Measurements from ENCODE around the gene MYO5A. TPM values are rescaled to one million over a fixed set of nuclear protein-coding genes. Genes with fewer than 3 reads are reported as not detected.
A peak's percentile ranks its signal among the peaks of the same experiment; 100 is the strongest.
"Not testable (repeated sequence)": the region's sequence is repeated elsewhere in the genome, so short reads cannot be mapped to it uniquely, and the experiment has no call there.

Gene MYO5A
- total RNA-seq = 10 to 100 TPM; 24.8 to 76.5 (median 35.5) TPM

- WGBS, 2 donors = 0% methylated on average over 9 of the region's 103 CpGs; no CpG with 5 or more reads in 1 of the 2 donors
- peak; percentile 87 to 96 for ATAC-seq (ENCODE audit: low FRiP score in 2 of 2)
- H3K4me3 ChIP-seq = peak within 1 kb of the TSS; percentile 79 to 83 (median 81)
These were observed at the start of gene MYO5A for GRCh38 chr15:52528564-52529340. MYO5A (minus strand) TSS chr15:52528880; CDS start chr15:52528806, 74 bp downstream.

DNA sequence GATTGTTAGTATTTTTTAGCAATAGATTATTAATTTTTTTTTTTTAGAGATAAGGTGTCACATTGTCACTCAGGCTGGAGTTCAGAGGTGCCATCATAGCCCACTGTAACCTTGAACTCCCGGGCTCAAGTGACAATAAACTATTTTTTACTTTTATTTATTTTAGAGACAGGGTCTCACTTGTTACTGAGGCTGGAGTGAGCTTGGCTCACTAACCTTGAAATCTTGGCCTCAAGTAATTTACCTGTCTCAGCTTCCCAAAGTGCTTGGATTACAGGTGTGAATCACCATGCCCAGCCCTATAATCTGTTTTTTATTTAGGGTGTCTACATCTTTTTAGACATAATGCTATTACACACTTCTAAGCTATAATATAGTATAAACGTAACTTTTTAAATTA lies 48.0 kb upstream of the MYO5A start:
- ATAC-seq (ENCODE audit: low FRiP score in 2 of 2) = no peak
- Histone ChIP-seq H3K27ac (no peak overlapping the region), H3K36me3 (peaks cover 0 to 10% (median under 1%) of the 10 kb centered on the region in 4 donors), H3K4me1 (no peaks in the 10 kb centered on the region), H3K9me3 (no peaks in the 10 kb centered on the region), H3K27me3 (no peaks in the 10 kb centered on the region), H3K4me3 (no peak overlapping the region)
- DNase-seq = no peak
- 94 to 97% methylated on average over 2 of the region's 2 CpGs for WGBS, 2 donors
- TF ChIP-seq, protein P1, sequence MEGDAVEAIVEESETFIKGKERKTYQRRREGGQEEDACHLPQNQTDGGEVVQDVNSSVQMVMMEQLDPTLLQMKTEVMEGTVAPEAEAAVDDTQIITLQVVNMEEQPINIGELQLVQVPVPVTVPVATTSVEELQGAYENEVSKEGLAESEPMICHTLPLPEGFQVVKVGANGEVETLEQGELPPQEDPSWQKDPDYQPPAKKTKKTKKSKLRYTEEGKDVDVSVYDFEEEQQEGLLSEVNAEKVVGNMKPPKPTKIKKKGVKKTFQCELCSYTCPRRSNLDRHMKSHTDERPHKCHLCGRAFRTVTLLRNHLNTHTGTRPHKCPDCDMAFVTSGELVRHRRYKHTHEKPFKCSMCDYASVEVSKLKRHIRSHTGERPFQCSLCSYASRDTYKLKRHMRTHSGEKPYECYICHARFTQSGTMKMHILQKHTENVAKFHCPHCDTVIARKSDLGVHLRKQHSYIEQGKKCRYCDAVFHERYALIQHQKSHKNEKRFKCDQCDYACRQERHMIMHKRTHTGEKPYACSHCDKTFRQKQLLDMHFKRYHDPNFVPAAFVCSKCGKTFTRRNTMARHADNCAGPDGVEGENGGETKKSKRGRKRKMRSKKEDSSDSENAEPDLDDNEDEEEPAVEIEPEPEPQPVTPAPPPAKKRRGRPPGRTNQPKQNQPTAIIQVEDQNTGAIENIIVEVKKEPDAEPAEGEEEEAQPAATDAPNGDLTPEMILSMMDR (IDR thresholded peaks at IDR 0.05) = no peak
- TF ChIP-seq POLR2A (IDR thresholded peaks at IDR 0.05) (no peak), POLR2AphosphoS5 (IDR thresholded peaks at IDR 0.05) (no peak), EP300 (IDR thresholded peaks at IDR 0.05) (no peak)

More at GRCh38 chr15:52528564-52529340, at the start of gene MYO5A:
- no peak for TF ChIP-seq EP300 (IDR thresholded peaks at IDR 0.05)
- TF ChIP-seq, protein P1 (IDR thresholded peaks at IDR 0.05) = peak in 5 of 6 experiments; percentile 21 to 42 (median 35)
- TF ChIP-seq POLR2A (IDR thresholded peaks at IDR 0.05) = peak in 2 of 4 donors; percentile 6 to 76
- H3K27me3 ChIP-seq = no peaks in the 10 kb centered on the region
- H3K4me1 ChIP-seq = peaks cover 0 to 24% (median 11%) of the 10 kb centered on the region in 4 donors
- H3K36me3 ChIP-seq = no peaks in the 10 kb centered on the region
- peak; percentile 74 to 95 for DNase-seq
- H3K9me3 ChIP-seq = no peaks in the 10 kb centered on the region
- H3K27ac ChIP-seq = peak within 1 kb of the TSS; percentile 73 to 92 (median 80)

DNA sequence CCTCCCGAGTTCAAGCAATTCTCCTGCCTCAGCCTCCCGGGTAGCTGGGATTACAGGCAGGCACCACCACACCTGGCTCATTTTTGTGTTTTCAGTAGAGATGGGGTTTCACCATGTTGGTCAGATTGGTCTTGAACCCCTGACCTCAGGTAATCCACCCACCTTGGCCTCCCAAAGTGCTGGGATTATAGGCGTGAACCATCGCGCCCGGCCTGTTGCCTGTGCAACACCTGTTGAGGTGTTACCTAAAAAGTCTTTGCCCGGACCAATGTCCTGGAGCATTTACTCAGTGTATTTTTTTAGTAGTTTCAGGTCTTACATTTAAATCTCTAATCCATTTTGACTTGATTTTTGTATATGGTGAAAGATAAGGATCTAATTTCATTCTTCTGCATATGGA lies 46.9 kb upstream of the MYO5A start:
- not testable (repeated sequence) for H3K36me3 ChIP-seq; H3K4me1 ChIP-seq; H3K27ac ChIP-seq; ATAC-seq (ENCODE audit: low FRiP score in 2 of 2); DNase-seq; H3K4me3 ChIP-seq; H3K27me3 ChIP-seq; H3K9me3 ChIP-seq
- 90 to 98% methylated on average over 7 of the region's 7 CpGs for WGBS, 2 donors

DNA sequence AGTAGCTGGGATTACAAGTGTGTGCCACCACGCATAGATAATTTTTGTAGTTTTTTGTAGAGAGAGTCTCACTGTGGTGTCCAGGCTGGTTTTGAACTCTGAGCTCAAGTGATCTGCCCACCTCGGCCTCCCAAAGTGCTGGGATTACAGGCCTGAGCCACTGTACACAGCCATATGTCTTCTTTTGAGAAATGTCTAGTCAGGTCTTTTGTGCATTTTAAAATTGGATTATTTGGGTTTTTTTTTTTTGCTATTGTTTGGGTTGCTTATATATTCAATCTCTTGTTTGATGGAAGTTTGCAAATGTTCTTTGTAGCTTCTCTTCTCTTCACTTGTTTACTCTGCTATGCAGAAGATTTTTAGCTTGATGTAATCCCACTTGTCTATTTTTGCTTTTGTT lies 46.4 kb upstream of the MYO5A start:
- no peak for ATAC-seq (ENCODE audit: low FRiP score in 2 of 2)
- no peaks in the 10 kb centered on the region for H3K27me3 ChIP-seq
- WGBS, 2 donors = 92 to 100% methylated on average over 2 of the region's 2 CpGs
- H3K36me3 ChIP-seq = no peaks in the 10 kb centered on the region
- no peak overlapping the region for H3K27ac ChIP-seq
- TF ChIP-seq EP300 (IDR thresholded peaks at IDR 0.05) = no peak
- TF ChIP-seq POLR2AphosphoS5 (IDR thresholded peaks at IDR 0.05) = no peak
- no peak for TF ChIP-seq POLR2A (IDR thresholded peaks at IDR 0.05)
- TF ChIP-seq, protein P1 (IDR thresholded peaks at IDR 0.05) = no peak
- H3K4me3 ChIP-seq = no peak overlapping the region
- H3K9me3 ChIP-seq = no peaks in the 10 kb centered on the region
- DNase-seq = no peak
- H3K4me1 ChIP-seq = no peaks in the 10 kb centered on the region

GRCh38 chr15:52574623-52575022 lies 45.9 kb upstream of the MYO5A start:
- H3K9me3 ChIP-seq; H3K27ac ChIP-seq; H3K4me1 ChIP-seq; H3K27me3 ChIP-seq; DNase-seq; ATAC-seq (ENCODE audit: low FRiP score in 2 of 2); H3K36me3 ChIP-seq; H3K4me3 ChIP-seq: not testable (repeated sequence)
- WGBS, 2 donors = 95 to 97% methylated on average over 3 of the region's 3 CpGs
